Skin epidermis (tissue), 12 donors: ENCODE results near the gene EN1.

Source experiments
- H3K27ac ChIP-seq, 21 experiments: fragments of 200-600 bp; sonication (generic) in 11 of 21; one replicate each; pipeline ENCODE4 v1.5.0; 2020; ENCODE audit warnings: mild to moderate bottlenecking in 3 of 21, inconsistent platforms in 2 of 21, moderate library complexity in 2 of 21
- H3K4me3 ChIP-seq, 7 experiments: fragments of 200-600 bp; sonication (generic) in 2 of 7; one replicate each; pipeline ENCODE4 v1.5.0; 2020; ENCODE audit warnings: inconsistent platforms in 2 of 7, mild to moderate bottlenecking in 2 of 7, moderate library complexity in 1 of 7

The EN1 gene

DNA sequence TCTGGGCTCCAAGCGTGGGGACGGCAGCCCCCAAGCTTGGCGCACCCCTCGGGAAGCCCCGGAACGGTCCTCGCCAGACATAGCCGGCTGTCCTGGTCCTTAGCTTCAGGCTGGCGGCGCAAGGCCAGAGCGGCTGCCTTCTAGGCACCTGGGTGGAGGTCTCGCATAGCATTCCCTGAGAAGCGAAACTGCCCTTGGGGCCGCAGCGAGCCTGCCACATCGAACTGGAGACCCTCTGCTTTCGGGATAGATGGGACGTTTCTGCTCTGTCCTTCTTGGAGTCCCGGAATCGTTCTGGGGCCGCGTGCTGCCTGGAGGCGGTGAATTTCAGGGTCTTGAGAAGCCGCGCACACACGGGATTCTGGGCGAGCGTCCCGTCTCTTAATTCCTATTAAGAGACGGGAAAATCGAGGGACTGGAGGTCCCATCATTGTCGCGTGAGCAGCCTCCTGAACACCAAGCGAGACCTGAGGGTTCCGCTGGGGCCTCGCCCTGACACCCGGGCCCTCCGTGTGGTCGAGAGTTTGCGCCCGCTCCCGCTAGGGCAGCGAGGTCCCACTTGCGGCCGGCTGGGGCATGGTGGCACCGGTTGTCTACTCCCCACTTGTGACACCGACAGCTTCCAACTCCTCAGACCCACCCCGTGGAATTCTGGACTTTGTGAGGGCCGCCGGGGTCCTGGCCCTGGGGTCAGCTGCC lies 9.7 kb upstream of the EN1 start:
- Histone ChIP-seq H3K4me3 (peak overlapping the region in 1 of 7 experiments; percentile 1), H3K27ac (no peak overlapping the region)

DNA sequence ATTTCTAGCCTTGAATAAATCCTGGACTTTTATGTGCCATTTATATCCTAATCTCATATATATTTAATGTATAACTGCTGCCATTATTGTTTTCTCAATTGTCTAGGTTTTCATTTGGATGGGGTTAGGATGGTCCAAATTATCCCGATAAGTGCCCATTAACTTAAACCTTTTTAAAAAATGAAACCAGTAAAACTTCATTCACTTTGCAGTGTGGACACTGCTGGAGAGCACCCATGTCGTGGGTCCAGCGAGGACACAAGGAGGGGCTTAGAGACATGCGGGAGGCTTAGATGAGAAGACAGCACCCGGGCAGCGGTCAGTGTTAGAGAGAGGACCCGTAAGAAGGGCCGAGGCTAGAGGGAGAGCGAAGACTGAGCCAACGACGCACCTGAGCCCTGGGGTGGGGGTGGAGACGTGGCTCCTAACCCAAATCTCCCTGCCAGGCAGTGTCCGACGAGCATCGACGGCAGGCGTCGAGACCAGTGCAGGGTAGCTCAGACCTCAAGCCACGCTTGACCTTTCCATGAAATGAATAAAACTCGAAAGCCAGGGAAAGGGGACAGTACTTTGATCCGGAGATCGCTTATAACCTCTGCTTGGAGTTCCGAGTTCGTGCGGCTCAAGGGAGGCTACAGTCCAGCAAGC lies 9.0 kb upstream of the EN1 start:
- Histone ChIP-seq H3K27ac (no peak overlapping the region), H3K4me3 (no peak overlapping the region)

DNA sequence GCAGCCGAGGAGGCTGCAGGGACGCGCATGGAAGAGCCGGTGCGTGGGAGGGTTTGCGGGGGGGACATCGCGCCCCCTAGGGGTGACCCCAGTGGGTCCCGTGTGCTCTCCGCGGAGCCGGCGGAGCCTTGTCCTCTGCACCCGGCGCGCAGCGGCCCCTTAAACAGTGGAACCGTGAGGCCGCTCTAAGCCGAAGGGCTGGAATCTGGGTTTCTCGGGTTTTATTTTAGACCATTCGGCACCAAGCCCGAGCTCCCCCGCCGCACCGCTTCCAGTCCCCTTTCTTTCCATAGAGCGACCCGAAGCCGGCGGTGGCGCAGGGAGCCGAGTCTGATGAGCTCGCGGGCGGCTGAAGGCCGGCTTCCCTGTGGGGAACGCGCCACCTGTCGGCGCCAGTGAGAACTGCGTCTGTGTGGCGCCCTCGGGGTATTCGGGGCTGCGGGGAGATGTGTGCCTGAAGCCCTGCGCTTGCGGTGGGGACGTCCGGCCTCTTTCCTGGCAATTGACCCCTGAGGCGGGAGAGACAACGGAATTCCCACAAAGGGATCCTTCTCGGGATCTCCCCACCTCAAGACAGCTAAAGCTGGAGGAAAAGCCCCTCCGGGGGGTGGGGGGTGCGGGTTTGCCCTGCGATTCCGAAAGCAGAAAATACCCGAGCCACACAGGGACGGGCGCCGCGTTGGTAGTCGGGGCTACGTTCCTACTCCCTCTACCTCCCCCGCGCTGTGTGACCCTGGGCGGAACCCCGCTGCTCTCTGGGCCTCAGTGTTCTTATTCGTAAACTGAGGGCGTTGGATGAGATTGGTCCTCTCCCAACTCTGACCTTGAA lies 8.2 kb upstream of the EN1 start:
- H3K4me3 ChIP-seq: peak overlapping the region; percentile 8 to 28 (median 17)

DNA sequence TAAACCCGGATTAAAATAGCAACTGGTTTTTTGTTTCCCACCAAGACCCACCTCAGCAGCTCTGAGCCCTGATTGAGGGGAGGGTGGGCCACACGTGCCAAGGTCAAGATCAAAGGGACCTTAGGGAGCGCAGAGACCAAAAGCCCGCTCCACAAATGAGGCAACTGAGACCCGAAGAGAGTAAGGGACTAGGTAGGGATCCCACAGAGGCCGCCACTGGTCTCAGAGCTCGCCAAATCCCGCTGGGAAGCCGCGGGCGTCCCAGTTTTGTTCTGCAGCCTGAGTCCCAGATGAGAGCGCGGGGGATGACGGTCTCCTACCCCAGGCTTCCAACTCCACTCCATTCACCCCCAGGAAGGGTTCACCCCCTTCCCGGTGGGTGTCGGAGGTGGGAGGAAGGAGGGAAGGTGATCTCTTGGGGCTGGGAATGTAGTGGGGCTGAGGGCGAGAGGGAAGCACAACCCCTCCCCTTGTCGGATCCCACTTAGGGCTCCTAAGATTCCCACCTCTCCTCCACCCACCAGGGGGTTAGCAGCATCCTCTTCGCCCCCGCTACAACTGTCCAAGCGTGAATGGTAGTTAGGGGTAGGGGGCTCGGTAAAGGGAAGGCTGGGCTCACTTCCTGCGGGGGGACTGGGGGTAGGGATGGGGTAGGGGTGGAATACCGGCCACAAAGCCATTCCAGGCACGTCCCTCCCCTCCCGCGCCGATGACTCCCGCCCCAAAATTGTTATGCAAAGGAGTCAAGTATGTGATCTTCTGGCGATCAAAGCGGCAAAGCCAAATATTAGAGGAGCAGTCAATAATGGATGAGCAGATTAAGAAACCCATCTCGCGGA lies 7.3 kb upstream of the EN1 start:
- peak overlapping the region in 6 of 21 experiments; percentile 20 to 84 (median 37) for H3K27ac ChIP-seq
- H3K4me3 ChIP-seq: peak overlapping the region in 6 of 7 experiments; percentile 8 to 28 (median 18)

More for the DNA sequence above, 8.2 kb upstream of the EN1 start:
- peak overlapping the region in 6 of 21 experiments; percentile 15 to 84 (median 37) for H3K27ac ChIP-seq

DNA sequence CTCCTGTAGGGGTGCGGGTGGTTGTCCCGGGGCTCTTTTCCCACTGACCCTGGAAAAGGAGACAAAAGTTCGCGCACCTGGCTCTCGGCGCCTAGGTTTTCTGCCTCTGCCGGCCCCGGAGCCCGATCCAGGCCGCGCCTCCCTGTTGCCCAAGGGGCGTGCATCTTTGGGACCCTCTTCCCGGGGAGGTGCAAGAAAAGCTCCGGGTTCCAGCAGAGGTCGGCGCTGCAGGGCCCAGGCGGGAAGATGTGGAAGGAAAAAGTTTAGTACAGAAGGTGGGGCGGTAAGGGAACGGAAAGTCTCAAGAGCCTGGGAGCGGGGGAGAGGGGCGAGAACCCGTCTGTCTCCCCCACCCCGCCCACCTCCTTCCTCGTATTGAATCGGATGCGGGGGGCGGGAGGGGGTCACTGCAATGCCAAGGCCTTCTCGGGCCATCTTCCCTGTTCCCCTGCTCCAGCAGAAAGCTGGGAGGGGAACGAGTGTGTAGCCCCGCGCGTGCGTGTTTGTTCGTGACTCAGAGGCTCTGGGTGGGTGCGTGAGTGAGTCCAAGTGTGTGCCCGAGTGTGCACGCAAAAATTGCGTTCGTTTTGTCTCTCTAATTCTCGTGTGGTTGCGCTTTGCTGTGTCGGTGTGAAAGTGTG lies 6.3 kb upstream of the EN1 start:
- H3K27ac ChIP-seq: peak overlapping the region in 7 of 21 experiments; percentile 46 to 84 (median 56)
- H3K4me3 ChIP-seq: peak overlapping the region in 2 of 7 experiments; percentile 11 to 20

DNA sequence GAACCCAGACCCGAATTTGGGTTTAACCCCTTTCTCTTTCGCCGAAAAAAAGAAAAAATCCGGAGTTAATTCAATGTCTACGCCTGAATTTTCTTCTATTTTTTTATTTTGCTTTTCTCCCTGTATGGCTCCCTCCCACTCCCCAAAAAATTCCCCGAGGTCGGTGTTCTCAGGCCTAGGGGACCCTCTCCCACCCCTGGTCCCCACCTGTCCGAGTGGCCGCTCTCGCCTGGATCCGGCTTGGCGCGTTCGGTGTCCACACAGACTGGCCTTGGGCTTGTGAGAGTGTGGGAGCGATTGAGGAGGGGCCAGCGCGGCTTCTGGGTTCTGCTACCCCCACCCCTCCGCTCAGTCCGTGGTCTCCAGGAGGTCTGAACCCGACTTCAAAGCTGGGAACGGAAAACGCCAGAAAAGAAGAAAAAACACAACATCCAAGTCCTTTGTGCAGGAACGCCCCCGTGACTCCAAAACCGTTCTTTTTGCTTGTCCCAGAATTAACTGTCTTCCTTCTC lies 5.7 kb upstream of the EN1 start:
- peak overlapping the region in 3 of 7 experiments; percentile 1 to 20 (median 3) for H3K4me3 ChIP-seq
- H3K27ac ChIP-seq: peak overlapping the region in 10 of 21 experiments; percentile 40 to 84 (median 56)

DNA sequence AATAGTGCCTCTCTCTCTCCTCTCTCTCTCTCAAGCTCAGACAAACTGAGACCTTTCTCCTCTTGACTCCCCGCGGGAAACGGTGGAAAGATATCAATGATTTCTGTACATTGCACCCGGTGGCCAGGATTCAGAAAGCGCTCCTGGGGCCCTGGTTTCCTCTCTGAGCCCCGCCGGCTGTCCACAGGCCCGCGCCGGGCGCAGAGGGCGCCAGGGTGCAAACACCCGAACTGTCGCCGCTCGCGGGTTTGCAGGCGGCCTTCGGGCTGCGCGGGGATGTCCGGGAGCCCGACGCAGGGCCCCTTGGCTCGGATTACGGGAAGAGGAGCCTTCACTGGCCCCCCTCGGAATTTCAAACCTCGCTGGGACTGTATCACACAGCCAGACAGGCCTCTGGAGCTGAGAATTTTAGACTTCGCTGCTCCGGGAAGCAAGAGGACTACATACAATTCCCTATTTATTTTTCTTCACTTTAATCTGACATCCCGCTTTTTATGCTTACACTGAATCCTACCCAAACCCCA lies 5.2 kb upstream of the EN1 start:
- Histone ChIP-seq H3K27ac (peak overlapping the region in 10 of 21 experiments; percentile 13 to 84 (median 54)), H3K4me3 (peak overlapping the region in 3 of 7 experiments; percentile 1 to 20 (median 3))

DNA sequence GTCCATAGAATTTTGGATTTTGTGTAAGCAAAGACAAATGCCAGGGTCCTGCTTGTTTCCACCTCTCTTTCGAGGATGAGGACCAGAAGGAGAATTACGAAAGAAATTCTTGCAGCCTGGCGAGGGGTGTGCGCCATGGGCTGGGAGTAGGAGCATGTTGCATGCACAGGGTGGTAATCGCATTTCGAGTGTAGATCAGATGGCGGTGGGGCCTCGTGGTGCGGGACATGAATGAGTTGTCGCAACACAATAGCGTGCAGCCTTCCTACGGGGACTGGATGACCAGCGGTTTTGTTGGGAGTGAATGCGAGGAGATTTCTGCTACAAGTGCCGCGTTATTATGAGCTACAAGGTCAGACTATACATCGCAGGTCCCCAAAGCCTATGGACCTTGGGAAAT lies 4.2 kb upstream of the EN1 start:
- Histone ChIP-seq H3K27ac (no peak overlapping the region), H3K4me3 (no peak overlapping the region)

DNA sequence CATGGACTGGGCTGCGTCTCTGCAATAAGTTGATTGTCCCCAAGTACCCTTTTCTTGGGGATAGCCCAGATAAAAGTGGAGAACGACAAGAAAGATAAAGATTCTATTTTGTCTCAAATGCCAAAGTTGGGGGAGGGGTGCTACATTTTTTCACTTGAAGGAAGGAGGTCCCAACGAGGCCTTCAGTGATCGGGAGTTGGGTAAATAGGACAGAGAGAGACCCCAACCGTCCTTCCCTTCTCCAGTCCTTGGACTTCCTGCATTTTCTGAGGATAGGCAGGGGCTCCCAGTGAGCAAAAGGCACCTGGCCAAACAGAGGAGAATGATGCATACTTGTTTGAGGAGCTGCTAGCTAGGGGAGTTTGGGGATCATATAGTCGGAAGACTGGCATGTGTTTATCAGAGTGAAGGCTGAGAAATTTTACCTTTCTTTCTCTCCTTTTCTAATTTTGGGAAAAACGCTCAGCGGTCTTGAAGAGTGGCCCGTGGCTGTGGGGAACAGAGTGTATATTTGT lies 3.5 kb upstream of the EN1 start:
- Histone ChIP-seq H3K4me3 (no peak overlapping the region), H3K27ac (peak overlapping the region in 2 of 21 experiments; percentile 45 to 86)

DNA sequence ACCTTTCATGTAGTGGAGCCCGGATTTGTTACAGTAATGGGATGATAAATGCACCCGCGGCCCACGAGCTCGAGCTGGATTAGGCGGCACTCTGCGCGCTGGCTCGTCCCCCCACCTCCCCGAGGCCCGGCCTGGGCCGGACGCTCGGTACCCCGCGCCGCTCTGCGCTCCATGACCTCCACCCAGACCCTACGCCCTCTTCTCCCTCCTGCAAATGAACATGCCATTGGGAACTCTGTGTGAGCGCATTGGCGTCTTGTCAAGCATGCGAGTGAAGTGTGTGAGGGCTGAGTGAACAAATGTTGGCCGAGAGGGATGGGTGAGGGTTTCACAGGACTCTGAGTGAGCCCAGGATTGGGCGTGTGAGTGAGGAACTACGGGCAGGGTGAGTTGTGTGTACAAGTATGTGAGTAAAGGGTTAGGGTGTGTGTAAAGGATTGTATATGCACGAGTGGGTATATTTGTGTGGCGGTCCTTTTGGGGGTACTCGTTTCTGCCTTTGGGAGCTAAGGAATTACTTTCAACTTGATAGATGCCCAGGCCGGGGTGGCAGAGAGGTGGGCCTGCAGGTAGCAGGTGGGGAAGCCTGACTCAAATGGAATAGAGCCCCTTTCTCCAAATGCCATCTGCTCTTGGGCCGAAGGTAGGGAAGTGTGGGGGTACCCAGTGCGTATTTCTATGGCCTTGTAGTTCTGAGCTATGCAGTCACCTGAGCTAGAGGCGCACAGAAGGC lies 2.9 kb upstream of the EN1 start:
- Histone ChIP-seq H3K4me3 (no peak overlapping the region), H3K27ac (peak overlapping the region in 10 of 21 experiments; percentile 4 to 86 (median 53))

DNA sequence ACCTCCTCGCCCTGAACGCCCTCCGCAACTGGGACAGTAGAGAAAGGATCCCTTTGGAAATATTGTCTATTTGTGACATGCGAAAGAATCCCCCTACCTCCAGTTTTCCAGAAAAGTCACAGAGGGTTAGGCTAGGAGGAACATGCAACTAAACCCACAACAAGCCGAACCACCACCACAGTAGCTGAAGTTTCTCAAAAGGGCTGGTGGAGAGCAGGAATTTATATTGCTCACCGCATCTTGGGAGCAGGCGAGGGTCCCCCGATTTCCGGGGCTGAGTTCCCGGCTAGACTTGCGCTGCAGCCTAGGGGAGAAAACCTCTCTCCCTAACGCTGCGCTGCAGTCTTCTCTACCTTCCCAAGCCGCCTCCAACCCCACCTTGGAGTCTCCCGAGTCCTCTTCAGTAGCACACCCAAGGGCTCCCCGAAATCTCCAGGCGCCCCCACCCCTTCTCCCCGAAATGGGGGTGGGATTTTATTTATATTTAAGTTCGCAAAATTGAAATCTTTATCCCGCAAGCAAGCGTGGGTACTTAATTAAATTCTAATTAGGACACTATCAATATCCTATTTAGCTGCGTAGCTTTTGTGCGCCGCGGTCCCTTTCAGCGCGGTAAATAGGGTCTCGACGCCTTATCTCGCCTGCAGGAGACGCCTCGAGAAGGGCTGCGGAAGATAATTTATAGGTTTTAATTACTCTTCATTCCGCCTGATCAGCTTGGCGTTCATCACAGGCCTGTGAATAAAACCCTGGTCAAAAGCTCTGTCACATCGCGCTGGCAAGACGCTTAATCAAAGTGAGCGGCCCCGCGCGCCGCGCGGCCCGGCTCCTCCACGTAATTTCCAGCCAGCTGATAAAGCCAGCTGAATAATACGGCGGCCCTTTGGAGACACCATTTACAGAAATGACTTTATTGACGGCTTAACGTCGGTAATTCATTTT lies 2.0 kb upstream of the EN1 start:
- Histone ChIP-seq H3K4me3 (no peak overlapping the region), H3K27ac (peak overlapping the region in 13 of 21 experiments; percentile 5 to 93 (median 47))

DNA sequence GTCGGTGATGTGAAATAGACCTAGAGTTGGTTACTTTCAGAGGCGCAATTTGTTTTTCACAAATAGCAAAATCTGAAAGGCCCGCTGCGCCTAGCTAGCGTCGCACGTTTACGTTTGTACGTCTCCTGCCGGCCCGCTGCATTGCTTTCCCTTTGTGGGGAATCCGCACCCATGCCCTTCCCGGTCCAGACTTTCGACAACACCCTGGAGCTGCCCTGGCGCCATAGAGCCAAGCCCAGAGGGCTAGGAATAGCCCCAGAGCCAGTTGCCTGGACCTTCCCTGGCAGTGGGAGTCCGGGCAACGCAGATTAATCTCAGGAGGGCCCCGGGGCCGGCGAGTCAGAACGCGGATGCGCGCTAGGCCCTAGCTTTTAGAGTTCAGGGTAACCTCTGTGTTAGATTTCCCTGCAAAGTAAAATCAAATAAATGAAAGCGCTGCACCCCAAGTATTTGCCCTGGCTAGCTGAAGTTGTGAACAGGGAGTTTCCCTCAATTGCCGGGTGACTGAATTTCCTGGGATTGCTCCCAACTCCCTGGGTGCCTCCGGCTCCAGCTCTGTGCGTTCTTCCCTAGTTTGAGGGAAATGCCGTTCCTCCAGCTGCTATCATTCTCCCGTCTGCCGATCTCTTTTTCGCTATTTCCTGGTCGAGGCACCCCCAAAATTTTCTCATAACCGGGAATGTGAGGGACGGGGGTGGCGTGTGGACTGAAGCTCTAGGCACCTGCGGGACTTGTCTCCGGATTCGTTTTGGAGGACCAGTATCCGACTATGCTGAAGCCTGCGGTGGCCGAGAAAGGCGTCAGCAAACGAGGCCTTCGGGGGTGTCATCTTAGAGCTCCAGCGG lies 1.2 kb upstream of the EN1 start:
- peak overlapping the region; percentile 37 to 48 (median 42) for H3K4me3 ChIP-seq

DNA sequence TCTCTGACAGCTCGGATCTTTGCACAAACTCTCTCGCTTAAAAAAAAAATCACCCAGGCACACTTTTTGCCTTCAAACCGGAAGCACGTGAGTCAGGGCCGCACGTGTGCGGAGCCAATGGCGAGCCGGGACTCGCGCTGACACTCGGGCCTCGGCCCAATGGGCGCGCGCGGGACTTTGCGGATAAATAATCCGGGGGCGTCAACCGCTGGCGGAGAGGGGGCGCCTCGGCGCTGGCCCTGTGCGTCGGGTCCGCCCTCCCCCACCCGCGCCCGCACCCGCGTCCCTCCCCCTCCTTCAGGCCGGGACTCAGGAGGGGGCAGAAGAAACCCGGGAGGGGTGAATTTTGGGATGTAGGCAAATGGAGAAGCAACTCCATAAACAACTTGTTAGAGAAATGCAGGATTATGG lies 319 bp upstream of the EN1 start:
- Histone ChIP-seq H3K27ac (peak overlapping the region in 16 of 21 experiments; percentile 5 to 93 (median 60)), H3K4me3 (peak overlapping the region; percentile 37 to 48 (median 42))

More for the DNA sequence above, 1.2 kb upstream of the EN1 start:
- H3K27ac ChIP-seq: peak overlapping the region in 16 of 21 experiments; percentile 5 to 93 (median 60)

DNA sequence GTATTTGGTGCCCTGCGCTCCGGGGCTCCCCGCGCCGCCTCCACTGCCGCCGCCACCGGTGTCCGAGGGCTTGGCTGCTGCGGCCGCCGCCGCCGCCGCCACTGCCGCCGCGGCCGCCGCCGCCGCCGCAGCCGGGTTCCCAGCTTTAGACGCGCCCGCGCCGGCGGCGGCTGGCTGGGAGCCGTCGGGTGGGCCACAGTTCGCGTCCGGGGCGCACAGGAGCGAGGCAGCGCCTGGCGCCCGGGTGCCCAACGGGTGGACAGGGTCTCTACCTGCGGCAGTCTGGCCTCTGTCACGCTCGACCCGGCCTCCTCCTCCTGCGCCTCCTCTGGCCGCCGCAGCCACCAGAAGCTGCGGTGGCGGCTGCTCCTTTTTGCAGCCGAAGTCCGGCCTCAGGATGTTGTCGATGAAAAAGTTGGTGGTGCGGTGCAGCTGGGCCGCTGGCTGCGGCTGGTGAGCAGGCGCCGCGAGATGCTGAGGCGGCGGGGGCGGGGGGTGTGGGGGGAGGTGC lies 951 bp downstream of the EN1 start:
- Histone ChIP-seq H3K4me3 (peak overlapping the region; percentile 37 to 48 (median 42)), H3K27ac (peak overlapping the region in 17 of 21 experiments; percentile 52 to 96 (median 81))
